MV-4-11 (cell line): Measurements from ENCODE around the gene SCAF1.
"Not testable (repeated sequence)": the region's sequence is repeated elsewhere in the genome, so short reads cannot be mapped to it uniquely, and the experiment has no call there.

Experiments used
- DNase-seq: peaks from one replicate; lab custom pipeline; 2025; lab: John Stamatoyannopoulos, UW

SCAF1 gene

GRCh38 chr19:49614096-49614833 lies 27.7 kb upstream of the SCAF1 start:
- DNase-seq: peak; percentile 69

GRCh38 chr19:49615861-49616260 lies 26.1 kb upstream of the SCAF1 start:
- no peak for DNase-seq

GRCh38 chr19:49616532-49616931 lies 25.5 kb upstream of the SCAF1 start:
- no peak for DNase-seq

GRCh38 chr19:49616945-49617344 lies 25.1 kb upstream of the SCAF1 start:
- no peak for DNase-seq

GRCh38 chr19:49617860-49618259 lies 24.1 kb upstream of the SCAF1 start:
- DNase-seq: not testable (repeated sequence)

- DNase-seq: no peak
Measured at GRCh38 chr19:49624967-49625910, 16.8 kb upstream of the SCAF1 start.

GRCh38 chr19:49626226-49626625 lies 15.8 kb upstream of the SCAF1 start:
- DNase-seq: no peak

- DNase-seq: no peak
Measured at GRCh38 chr19:49629659-49630058, 12.3 kb upstream of the SCAF1 start.

GRCh38 chr19:49631014-49631588 lies 10.9 kb upstream of the SCAF1 start:
- no peak for DNase-seq

GRCh38 chr19:49631610-49632192 lies 10.3 kb upstream of the SCAF1 start:
- no peak for DNase-seq

GRCh38 chr19:49632576-49632975 lies 9.4 kb upstream of the SCAF1 start:
- DNase-seq: no peak

GRCh38 chr19:49633273-49633672 lies 8.7 kb upstream of the SCAF1 start:
- DNase-seq: not testable (repeated sequence)

- DNase-seq: no peak
Measured at GRCh38 chr19:49635530-49636232, 6.3 kb upstream of the SCAF1 start.

- no peak for DNase-seq
Measured at GRCh38 chr19:49636233-49636932, 5.6 kb upstream of the SCAF1 start.

- no peak for DNase-seq
Measured at GRCh38 chr19:49637821-49638738, 3.9 kb upstream of the SCAF1 start.

GRCh38 chr19:49639401-49640112 lies 2.5 kb upstream of the SCAF1 start:
- DNase-seq: no peak

GRCh38 chr19:49640113-49640898 lies 1.7 kb upstream of the SCAF1 start, which contains the start of gene RRAS:
Gene RRAS, minus strand, starts transcription at chr19:49640143. Its CDS starts 45 bp downstream, at chr19:49640098.
- DNase-seq: peak; percentile 100

GRCh38 chr19:49642492-49643035 lies 555 bp downstream of the SCAF1 start:
- DNase-seq: no peak
